ENCODE results near the gene ULK1.

Gene ULK1

DNA sequence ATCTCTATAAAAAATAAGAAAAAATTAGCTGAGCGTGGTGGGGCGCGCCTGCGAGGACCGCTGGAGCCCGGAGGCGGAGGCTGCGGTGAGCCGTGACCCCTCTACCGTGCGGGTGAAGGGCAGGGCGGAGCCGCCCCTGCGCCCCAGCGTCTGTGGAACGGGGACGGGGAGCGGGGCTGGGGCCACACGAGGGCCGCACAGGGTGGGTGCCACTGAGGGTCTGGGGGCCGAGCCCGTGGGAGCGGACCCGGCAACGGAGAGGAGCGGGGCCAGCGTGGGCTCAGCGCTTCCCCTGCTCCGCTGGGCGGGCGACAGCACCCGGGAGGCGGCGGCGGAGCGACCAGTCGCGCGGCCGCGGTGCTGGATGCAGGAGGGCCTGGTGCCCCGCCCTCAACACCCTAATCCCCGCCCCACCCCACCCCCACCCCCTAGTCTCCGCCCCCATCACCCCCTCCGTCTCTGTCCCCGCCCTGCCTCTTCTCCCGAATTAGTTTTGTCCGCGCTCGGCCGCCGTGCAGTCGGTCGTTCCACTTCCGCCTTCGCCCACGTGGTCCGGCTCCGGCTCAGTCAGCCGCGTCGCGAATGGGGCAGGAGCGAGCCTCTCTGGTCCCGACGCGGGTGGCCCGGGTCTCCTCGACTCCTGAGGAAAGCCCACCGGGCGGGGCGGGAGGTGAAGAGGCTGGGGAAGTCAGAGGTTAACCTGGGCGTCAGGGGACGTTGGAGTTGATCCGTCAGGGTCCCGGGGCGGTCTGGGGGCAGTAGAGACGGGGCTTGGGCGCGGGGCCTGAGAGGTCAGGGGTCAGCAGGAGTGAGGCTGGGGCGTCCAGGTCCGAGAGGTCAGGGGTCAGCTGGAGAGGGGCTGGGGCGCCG lies 34.5 kb downstream of the ULK1 start, which contains the start of gene PUS1:
Gene PUS1, plus strand, starts transcription at position 566 of the 870 bp plus-strand sequence. CDS start 447 bp downstream, outside the sequence.
- no peak for TF ChIP-seq NFIC (IDR thresholded peaks at IDR 0.05)
- TF ChIP-seq, protein P1, sequence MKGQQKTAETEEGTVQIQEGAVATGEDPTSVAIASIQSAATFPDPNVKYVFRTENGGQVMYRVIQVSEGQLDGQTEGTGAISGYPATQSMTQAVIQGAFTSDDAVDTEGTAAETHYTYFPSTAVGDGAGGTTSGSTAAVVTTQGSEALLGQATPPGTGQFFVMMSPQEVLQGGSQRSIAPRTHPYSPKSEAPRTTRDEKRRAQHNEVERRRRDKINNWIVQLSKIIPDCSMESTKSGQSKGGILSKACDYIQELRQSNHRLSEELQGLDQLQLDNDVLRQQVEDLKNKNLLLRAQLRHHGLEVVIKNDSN (IDR thresholded peaks at IDR 0.05): peak; percentile 96
- no peak for TF ChIP-seq FOXM1 (IDR thresholded peaks at IDR 0.05; ENCODE audit: borderline replicate concordance, low read depth)
- 0 out of 2 replicates have a peak, but pooled peaks have one; percentile 4 for TF ChIP-seq CEBPB (IDR thresholded peaks at IDR 0.05)
- TF ChIP-seq, protein P2, sequence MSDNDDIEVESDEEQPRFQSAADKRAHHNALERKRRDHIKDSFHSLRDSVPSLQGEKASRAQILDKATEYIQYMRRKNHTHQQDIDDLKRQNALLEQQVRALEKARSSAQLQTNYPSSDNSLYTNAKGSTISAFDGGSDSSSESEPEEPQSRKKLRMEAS (IDR thresholded peaks at IDR 0.05): peak; percentile 99
- TF ChIP-seq RAD21 (IDR thresholded peaks at IDR 0.05; ENCODE audit: low read depth): no peak; the same call in 1 of the 2 replicates
- TF ChIP-seq EP300 (IDR thresholded peaks at IDR 0.05; ENCODE audit: borderline replicate concordance): no peak
- TF ChIP-seq, protein P3, sequence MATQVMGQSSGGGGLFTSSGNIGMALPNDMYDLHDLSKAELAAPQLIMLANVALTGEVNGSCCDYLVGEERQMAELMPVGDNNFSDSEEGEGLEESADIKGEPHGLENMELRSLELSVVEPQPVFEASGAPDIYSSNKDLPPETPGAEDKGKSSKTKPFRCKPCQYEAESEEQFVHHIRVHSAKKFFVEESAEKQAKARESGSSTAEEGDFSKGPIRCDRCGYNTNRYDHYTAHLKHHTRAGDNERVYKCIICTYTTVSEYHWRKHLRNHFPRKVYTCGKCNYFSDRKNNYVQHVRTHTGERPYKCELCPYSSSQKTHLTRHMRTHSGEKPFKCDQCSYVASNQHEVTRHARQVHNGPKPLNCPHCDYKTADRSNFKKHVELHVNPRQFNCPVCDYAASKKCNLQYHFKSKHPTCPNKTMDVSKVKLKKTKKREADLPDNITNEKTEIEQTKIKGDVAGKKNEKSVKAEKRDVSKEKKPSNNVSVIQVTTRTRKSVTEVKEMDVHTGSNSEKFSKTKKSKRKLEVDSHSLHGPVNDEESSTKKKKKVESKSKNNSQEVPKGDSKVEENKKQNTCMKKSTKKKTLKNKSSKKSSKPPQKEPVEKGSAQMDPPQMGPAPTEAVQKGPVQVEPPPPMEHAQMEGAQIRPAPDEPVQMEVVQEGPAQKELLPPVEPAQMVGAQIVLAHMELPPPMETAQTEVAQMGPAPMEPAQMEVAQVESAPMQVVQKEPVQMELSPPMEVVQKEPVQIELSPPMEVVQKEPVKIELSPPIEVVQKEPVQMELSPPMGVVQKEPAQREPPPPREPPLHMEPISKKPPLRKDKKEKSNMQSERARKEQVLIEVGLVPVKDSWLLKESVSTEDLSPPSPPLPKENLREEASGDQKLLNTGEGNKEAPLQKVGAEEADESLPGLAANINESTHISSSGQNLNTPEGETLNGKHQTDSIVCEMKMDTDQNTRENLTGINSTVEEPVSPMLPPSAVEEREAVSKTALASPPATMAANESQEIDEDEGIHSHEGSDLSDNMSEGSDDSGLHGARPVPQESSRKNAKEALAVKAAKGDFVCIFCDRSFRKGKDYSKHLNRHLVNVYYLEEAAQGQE (IDR thresholded peaks at IDR 0.05; ENCODE audit: low read depth): no peak
- no peak for TF ChIP-seq TEAD4 (IDR thresholded peaks at IDR 0.05)
- no peak for TF ChIP-seq CREB1 (IDR thresholded peaks at IDR 0.05; ENCODE audit: low read depth)
- TF ChIP-seq YY1 (IDR thresholded peaks at IDR 0.05; ENCODE audit: low read depth): peak; percentile 54; the same call in 1 of the 2 replicates
- TF ChIP-seq EGR1 (IDR thresholded peaks at IDR 0.05): peak; percentile 63; the same call in 1 of the 2 replicates
- TF ChIP-seq ZBTB7A (IDR thresholded peaks at IDR 0.05; ENCODE audit: low read depth): peak; percentile 53
- TF ChIP-seq TAF1 (IDR thresholded peaks at IDR 0.05; ENCODE audit: low read depth): peak; percentile 57
- TF ChIP-seq TCF12 (IDR thresholded peaks at IDR 0.05; ENCODE audit: low read depth): no peak; the same call in 1 of the 2 replicates

DNA sequence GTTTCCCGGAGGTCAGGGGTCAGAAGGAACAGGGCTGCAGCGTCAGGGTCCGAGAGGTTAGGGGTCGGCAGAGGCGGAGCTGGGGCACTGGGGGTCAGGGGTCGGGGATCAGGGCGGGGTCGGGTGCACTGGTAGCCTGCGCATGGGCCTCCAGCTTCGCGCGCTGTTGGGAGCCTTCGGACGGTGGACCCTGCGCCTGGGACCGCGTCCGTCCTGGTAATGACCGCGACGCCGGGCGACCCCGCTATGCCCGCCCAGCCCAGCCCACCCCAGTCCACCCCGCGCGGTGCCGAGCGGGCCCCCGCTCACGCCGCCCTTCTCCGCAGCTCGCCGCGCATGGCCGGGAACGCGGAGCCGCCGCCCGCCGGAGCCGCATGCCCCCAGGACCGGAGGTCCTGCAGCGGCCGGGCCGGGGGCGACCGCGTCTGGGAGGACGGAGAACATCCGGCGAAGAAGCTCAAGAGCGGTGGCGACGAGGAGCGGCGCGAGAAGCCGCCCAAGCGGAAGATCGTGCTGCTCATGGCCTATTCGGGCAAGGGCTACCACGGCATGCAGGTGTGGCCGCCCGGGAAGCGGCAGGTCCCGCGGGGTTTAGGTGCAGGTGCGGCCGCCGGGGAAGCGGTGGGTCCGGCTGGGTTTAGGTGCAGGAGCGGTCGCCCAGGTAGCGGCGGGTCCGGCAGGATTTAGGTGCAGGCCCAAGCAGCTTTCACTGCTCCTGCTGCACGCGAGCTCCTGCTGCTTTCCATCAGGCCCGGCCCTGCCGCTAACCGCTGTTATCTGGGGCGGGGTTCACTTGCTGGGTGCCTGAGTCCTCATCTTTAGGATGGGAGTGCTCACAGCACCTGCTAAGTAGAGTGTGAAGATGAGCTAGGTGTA lies 35.4 kb downstream of the ULK1 start:
- TF ChIP-seq FOXM1 (IDR thresholded peaks at IDR 0.05; ENCODE audit: borderline replicate concordance, low read depth) (no peak), ZBTB7A (IDR thresholded peaks at IDR 0.05; ENCODE audit: low read depth) (0 out of 2 replicates have a peak, but pooled peaks have one; percentile 18), YY1 (IDR thresholded peaks at IDR 0.05; ENCODE audit: low read depth) (no peak), TEAD4 (IDR thresholded peaks at IDR 0.05) (no peak), EGR1 (IDR thresholded peaks at IDR 0.05) (no peak), CREB1 (IDR thresholded peaks at IDR 0.05; ENCODE audit: low read depth) (no peak), CEBPB (IDR thresholded peaks at IDR 0.05) (no peak), EP300 (IDR thresholded peaks at IDR 0.05; ENCODE audit: borderline replicate concordance) (no peak), TAF1 (IDR thresholded peaks at IDR 0.05; ENCODE audit: low read depth) (no peak), RAD21 (IDR thresholded peaks at IDR 0.05; ENCODE audit: low read depth) (no peak), TCF12 (IDR thresholded peaks at IDR 0.05; ENCODE audit: low read depth) (no peak), NFIC (IDR thresholded peaks at IDR 0.05) (no peak)
- TF ChIP-seq, protein P2 (IDR thresholded peaks at IDR 0.05): 0 out of 2 replicates have a peak, but pooled peaks have one; percentile 11
- TF ChIP-seq, protein P3 (IDR thresholded peaks at IDR 0.05; ENCODE audit: low read depth): no peak
- TF ChIP-seq, protein P1 (IDR thresholded peaks at IDR 0.05): peak; percentile 28; the same call in 1 of the 2 replicates

DNA sequence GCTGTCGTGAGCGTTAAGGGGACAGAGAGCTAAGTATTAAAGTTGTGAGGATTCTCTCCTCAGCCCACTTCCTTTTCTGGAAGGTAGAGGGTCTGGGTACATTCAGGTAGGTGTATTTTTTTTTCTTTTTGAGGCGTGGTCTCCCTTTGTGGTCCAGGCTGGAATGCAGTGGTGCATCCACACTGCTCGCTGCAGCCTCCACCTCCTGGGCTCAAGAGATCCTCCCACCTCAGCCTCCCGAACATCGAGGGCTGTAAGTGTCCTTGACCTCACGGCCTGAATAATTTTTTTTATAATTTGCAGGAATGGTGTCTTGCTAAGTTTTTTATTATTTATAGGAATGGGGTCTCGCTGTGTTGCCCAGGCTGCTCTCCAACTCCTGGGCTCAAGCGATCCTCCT lies 36.1 kb downstream of the ULK1 start:
- TF ChIP-seq CREB1 (IDR thresholded peaks at IDR 0.05; ENCODE audit: low read depth) (no peak), NFIC (IDR thresholded peaks at IDR 0.05) (no peak), TEAD4 (IDR thresholded peaks at IDR 0.05) (no peak), RAD21 (IDR thresholded peaks at IDR 0.05; ENCODE audit: low read depth) (no peak), EP300 (IDR thresholded peaks at IDR 0.05; ENCODE audit: borderline replicate concordance) (no peak), ZBTB7A (IDR thresholded peaks at IDR 0.05; ENCODE audit: low read depth) (no peak), TAF1 (IDR thresholded peaks at IDR 0.05; ENCODE audit: low read depth) (no peak), EGR1 (IDR thresholded peaks at IDR 0.05) (no peak), YY1 (IDR thresholded peaks at IDR 0.05; ENCODE audit: low read depth) (no peak), TCF12 (IDR thresholded peaks at IDR 0.05; ENCODE audit: low read depth) (no peak), FOXM1 (IDR thresholded peaks at IDR 0.05; ENCODE audit: borderline replicate concordance, low read depth) (no peak)
- TF ChIP-seq, protein P1 (IDR thresholded peaks at IDR 0.05): no peak
- TF ChIP-seq, protein P2 (IDR thresholded peaks at IDR 0.05): no peak
